Suprapubic skin (tissue), 4 donors: ENCODE data around the gene PTBP2. TPM values are rescaled to one million over a fixed set of nuclear protein-coding genes. Genes with fewer than 3 reads are reported as not detected.

ENCODE experiments used
- DNase-seq, 2 donors: peaks; one replicate each; pipeline ENCODE4 v3.0.0-alpha.2; 2019; ENCODE audit warnings: low spot score in 2 of 2
- H3K27ac ChIP-seq: fragments of 200-600 bp; sonication (generic); one replicate; pipeline ENCODE4 v1.5.1; 2019
- H3K27me3 ChIP-seq: fragments of 200-600 bp; sonication (generic); one replicate; pipeline ENCODE4 v1.5.1; 2019
- H3K36me3 ChIP-seq: fragments of 200-600 bp; sonication (generic); one replicate; pipeline ENCODE4 v1.5.1; 2019
- H3K4me1 ChIP-seq: fragments of 200-600 bp; sonication (generic); one replicate; pipeline ENCODE4 v1.5.1; 2019
- H3K4me3 ChIP-seq: fragments of 200-600 bp; sonication (generic); one replicate; pipeline ENCODE4 v1.5.1; 2019; ENCODE audit warnings: mild to moderate bottlenecking
- H3K9me3 ChIP-seq: fragments of 200-600 bp; sonication (generic); one replicate; pipeline ENCODE4 v1.5.1; 2019
- EP300 ChIP-seq: sonication (generic); formaldehyde crosslinking; IDR thresholded peaks from one replicate; pipeline ENCODE4 v1.6.1; 2017; ENCODE audit warnings: antibody characterized with exemption
- POLR2A ChIP-seq, 2 donors: fragments of 450-650 bp; IDR thresholded peaks; one replicate each; pipeline ENCODE4 v1.6.1; 2017; ENCODE audit warnings: antibody characterized with exemption in 2 of 2, mild to moderate bottlenecking in 2 of 2, moderate library complexity in 2 of 2
- POLR2AphosphoS5 ChIP-seq, 3 donors: sonication (generic); formaldehyde crosslinking; IDR thresholded peaks; one replicate each; pipeline ENCODE4 v1.6.1; 2017; ENCODE audit warnings: antibody characterized with exemption in 3 of 3
- WGBS: methylation state at CpG from one replicate; pipeline ENCODE4 v1.1.5; 2018; 5-methylcytosine and 5-hydroxymethylcytosine counted together
- total RNA-seq, 4 donors: library from RNA; depleted of rRNA; stranded (reverse); fragments of >200 nt; gene quantifications; one replicate each; pipeline ENCODE4 v1.1.0, GENCODE V29; 2016
- TF ChIP-seq, protein P1 (sequence below), 2 donors: fragments of 200-600 bp in 1 of 2; fragments of 450-650 bp in 1 of 2; sonication (generic) in 1 of 2; IDR thresholded peaks; one replicate each; pipeline ENCODE4 v1.5.1; 2016 to 2019; ENCODE audit warnings: antibody characterized with exemption in 2 of 2, mild to moderate bottlenecking in 1 of 2, moderate library complexity in 1 of 2

The PTBP2 gene
- total RNA-seq, 4 donors from 2014 or later, result 9.8 to 66.5 (median 23.2) TPM

- Histone ChIP-seq H3K27me3 (no peaks in the 10 kb centered on the region), H3K9me3 (no peaks in the 10 kb centered on the region), H3K36me3 (no peaks in the 10 kb centered on the region), H3K4me1 (no peaks in the 10 kb centered on the region), H3K4me3 (no peak overlapping the region), H3K27ac (no peak overlapping the region)
- 73% methylated on average over 1 of the region's 1 CpG for WGBS
- TF ChIP-seq POLR2AphosphoS5 (IDR thresholded peaks at IDR 0.05) (no peak), EP300 (no peak), POLR2A (IDR thresholded peaks at IDR 0.05) (no peak)
- TF ChIP-seq, protein P1, sequence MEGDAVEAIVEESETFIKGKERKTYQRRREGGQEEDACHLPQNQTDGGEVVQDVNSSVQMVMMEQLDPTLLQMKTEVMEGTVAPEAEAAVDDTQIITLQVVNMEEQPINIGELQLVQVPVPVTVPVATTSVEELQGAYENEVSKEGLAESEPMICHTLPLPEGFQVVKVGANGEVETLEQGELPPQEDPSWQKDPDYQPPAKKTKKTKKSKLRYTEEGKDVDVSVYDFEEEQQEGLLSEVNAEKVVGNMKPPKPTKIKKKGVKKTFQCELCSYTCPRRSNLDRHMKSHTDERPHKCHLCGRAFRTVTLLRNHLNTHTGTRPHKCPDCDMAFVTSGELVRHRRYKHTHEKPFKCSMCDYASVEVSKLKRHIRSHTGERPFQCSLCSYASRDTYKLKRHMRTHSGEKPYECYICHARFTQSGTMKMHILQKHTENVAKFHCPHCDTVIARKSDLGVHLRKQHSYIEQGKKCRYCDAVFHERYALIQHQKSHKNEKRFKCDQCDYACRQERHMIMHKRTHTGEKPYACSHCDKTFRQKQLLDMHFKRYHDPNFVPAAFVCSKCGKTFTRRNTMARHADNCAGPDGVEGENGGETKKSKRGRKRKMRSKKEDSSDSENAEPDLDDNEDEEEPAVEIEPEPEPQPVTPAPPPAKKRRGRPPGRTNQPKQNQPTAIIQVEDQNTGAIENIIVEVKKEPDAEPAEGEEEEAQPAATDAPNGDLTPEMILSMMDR (IDR thresholded peaks at IDR 0.05), result no peak
- no peak for DNase-seq
Observed at GRCh38 chr1:96833376-96833775, 111.8 kb downstream of the PTBP2 start.

GRCh38 chr1:96834986-96835385 lies 113.4 kb downstream of the PTBP2 start:
- no peaks in the 10 kb centered on the region for H3K36me3 ChIP-seq
- TF ChIP-seq POLR2A (IDR thresholded peaks at IDR 0.05), result no peak
- no peak for TF ChIP-seq POLR2AphosphoS5 (IDR thresholded peaks at IDR 0.05)
- TF ChIP-seq EP300, result no peak
- TF ChIP-seq, protein P1 (IDR thresholded peaks at IDR 0.05), result no peak
- no peak for DNase-seq
- no peaks in the 10 kb centered on the region for H3K27me3 ChIP-seq
- H3K27ac ChIP-seq, result no peak overlapping the region
- 55% methylated on average over 2 of the region's 2 CpGs for WGBS
- no peaks in the 10 kb centered on the region for H3K4me1 ChIP-seq
- no peaks in the 10 kb centered on the region for H3K9me3 ChIP-seq
- no peak overlapping the region for H3K4me3 ChIP-seq

DNA sequence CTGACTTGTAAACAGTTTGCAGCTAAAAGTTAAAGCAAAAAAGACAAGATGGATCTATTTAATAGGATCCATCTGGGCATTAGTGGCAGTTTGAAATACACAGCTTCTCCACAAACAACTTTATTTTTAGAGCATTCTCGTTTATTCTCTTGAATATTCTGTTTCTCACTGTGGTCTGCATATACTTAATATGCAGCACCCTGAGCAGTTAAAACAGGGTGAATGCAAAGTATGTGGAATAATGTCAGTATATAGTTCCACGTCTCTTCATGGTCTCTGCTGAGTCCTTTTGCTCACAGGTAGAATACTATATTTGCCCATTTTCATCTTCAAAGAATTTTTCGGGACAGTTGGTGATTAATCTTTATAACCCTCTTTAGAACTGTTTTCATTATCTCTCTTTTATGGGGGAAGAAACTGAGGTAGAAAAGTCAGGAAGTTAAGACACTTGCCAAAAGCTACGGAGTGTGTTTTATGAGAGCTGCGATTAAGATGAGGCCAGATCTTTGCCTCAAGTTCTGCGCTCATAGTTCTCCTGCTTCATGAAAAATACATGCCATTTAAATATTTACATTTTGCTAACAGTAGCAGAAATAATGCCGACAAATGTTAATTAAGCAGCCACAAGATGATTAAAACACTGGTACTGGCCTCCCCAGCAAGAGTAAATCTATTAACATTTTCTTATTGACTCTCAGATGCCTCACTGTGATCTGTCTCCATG lies 115.6 kb downstream of the PTBP2 start:
- TF ChIP-seq EP300 (no peak), POLR2AphosphoS5 (IDR thresholded peaks at IDR 0.05) (no peak), POLR2A (IDR thresholded peaks at IDR 0.05) (no peak)
- TF ChIP-seq, protein P1 (IDR thresholded peaks at IDR 0.05), result no peak
- DNase-seq, result no peak
- no peaks in the 10 kb centered on the region for H3K4me1 ChIP-seq
- no peaks in the 10 kb centered on the region for H3K27me3 ChIP-seq
- no peak overlapping the region for H3K27ac ChIP-seq
- H3K4me3 ChIP-seq, result no peak overlapping the region
- H3K36me3 ChIP-seq, result no peaks in the 10 kb centered on the region
- WGBS, result 58% methylated on average over 7 of the region's 7 CpGs
- H3K9me3 ChIP-seq, result no peaks in the 10 kb centered on the region

DNA sequence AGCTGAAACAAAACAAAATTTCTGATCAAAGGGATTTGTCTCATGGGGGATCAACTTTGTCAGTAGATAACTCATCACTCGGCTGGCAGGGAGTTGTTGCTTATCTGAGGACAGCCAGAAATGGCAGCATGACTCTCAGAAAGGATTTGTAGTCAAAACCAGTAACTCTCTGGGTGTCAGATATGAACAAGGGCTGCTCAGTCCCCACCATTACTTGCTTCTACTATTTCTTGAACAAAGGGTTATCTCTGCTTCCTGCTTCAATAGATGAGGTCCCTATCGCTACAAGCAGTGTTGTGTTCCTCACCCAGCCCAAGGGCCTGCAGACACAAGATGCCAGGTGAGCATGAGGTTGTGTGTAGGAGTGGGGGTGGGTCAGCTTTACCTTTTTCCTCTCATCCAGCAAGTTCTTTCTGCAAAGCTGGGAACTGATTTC lies 116.2 kb downstream of the PTBP2 start:
- no peaks in the 10 kb centered on the region for H3K27me3 ChIP-seq
- no peak overlapping the region for H3K4me3 ChIP-seq
- 68% methylated on average over 2 of the region's 2 CpGs for WGBS
- no peaks in the 10 kb centered on the region for H3K36me3 ChIP-seq
- no peaks in the 10 kb centered on the region for H3K9me3 ChIP-seq
- TF ChIP-seq POLR2AphosphoS5 (IDR thresholded peaks at IDR 0.05) (no peak), POLR2A (IDR thresholded peaks at IDR 0.05) (no peak), EP300 (no peak)
- TF ChIP-seq, protein P1 (IDR thresholded peaks at IDR 0.05), result no peak
- H3K27ac ChIP-seq, result no peak overlapping the region
- no peak for DNase-seq
- H3K4me1 ChIP-seq, result no peaks in the 10 kb centered on the region

- Histone ChIP-seq H3K4me3 (no peak overlapping the region), H3K4me1 (no peaks in the 10 kb centered on the region), H3K36me3 (no peaks in the 10 kb centered on the region), H3K27ac (no peak overlapping the region), H3K9me3 (no peaks in the 10 kb centered on the region), H3K27me3 (no peaks in the 10 kb centered on the region)
- TF ChIP-seq, protein P1 (IDR thresholded peaks at IDR 0.05), result no peak
- TF ChIP-seq POLR2A (IDR thresholded peaks at IDR 0.05) (no peak), EP300 (no peak), POLR2AphosphoS5 (IDR thresholded peaks at IDR 0.05) (no peak)
- WGBS, result 84% methylated on average over 3 of the region's 3 CpGs
- no peak for DNase-seq
Observed at GRCh38 chr1:96840396-96840795, 118.8 kb downstream of the PTBP2 start.
